MV-4-11 (cell line): ENCODE measurements around the gene NOLC1.

ENCODE experiments used
- DNase-seq: peaks from one replicate; lab custom pipeline; 2025; lab: John Stamatoyannopoulos, UW

The NOLC1 gene

GRCh38 chr10:102151774-102152544 is at the start of gene NOLC1:
TSS of gene NOLC1 (plus strand) at chr10:102152389. CDS start at chr10:102152411, 22 bp downstream.
- peak; percentile 99 for DNase-seq

GRCh38 chr10:102102421-102102820 is 49.8 kb upstream of the NOLC1 start:
- no peak for DNase-seq

- DNase-seq = no peak
Observed at GRCh38 chr10:102106998-102107397, 45.2 kb upstream of the NOLC1 start.

- no peak for DNase-seq
Observed at GRCh38 chr10:102109166-102110116, 42.7 kb upstream of the NOLC1 start.

GRCh38 chr10:102111276-102111675 is 40.9 kb upstream of the NOLC1 start:
- no peak for DNase-seq

GRCh38 chr10:102112210-102112817 is 39.9 kb upstream of the NOLC1 start:
- DNase-seq = peak; percentile 30

GRCh38 chr10:102113261-102113955 is 38.8 kb upstream of the NOLC1 start:
- no peak for DNase-seq

- DNase-seq = no peak
Observed at GRCh38 chr10:102113956-102114857, 38.0 kb upstream of the NOLC1 start.

- DNase-seq = peak; percentile 80
Observed at GRCh38 chr10:102114861-102115618, 37.1 kb upstream of the NOLC1 start.

GRCh38 chr10:102115775-102116174 is 36.4 kb upstream of the NOLC1 start:
- peak; percentile 48 for DNase-seq

GRCh38 chr10:102116656-102117055 is 35.5 kb upstream of the NOLC1 start:
- no peak for DNase-seq

- peak; percentile 58 for DNase-seq
Observed at GRCh38 chr10:102117391-102118159, 34.6 kb upstream of the NOLC1 start.

- DNase-seq = peak; percentile 31
Observed at GRCh38 chr10:102118867-102119266, 33.3 kb upstream of the NOLC1 start.

- peak; percentile 32 for DNase-seq
Observed at GRCh38 chr10:102119417-102120141, 32.6 kb upstream of the NOLC1 start.

GRCh38 chr10:102120142-102120990 is 31.8 kb upstream of the NOLC1 start, which contains the start of gene LDB1:
TSS of gene LDB1 (minus strand) at chr10:102120368. CDS start at chr10:102120110, 258 bp downstream.
- DNase-seq = peak; percentile 72

- no peak for DNase-seq
Observed at GRCh38 chr10:102120991-102121738, 31.0 kb upstream of the NOLC1 start.
